Stimulated activated memory B cell treated with anti-CD40 and anti-IgM and Interleukin-4, amounts not matched to agents 10 μg/mL and 1 μg/mL and 100 μg/mL, for 72 hours (primary cell): ENCODE data around the gene INPP5D.
"Not testable (repeated sequence)": the region's sequence is repeated elsewhere in the genome, so short reads cannot be mapped to it uniquely, and the experiment has no call there.

Experiments used
- ATAC-seq: fragments of 150-1000 bp; cut with Tn5 transposase; 2 replicates; pipeline ENCODE4 v1.10.0; 2021
- H3K27ac Mint-ChIP-seq: one replicate; pipeline ENCODE4 v1.8.0; 2022; ENCODE audit warnings: mild to moderate bottlenecking, mixed read lengths
- H3K27me3 Mint-ChIP-seq: one replicate; pipeline ENCODE4 v1.8.0; 2022; ENCODE audit warnings: mixed read lengths
- H3K36me3 Mint-ChIP-seq: one replicate; pipeline ENCODE4 v1.8.0; 2022; ENCODE audit warnings: mixed read lengths
- H3K4me1 Mint-ChIP-seq: one replicate; pipeline ENCODE4 v1.8.0; 2022; ENCODE audit warnings: mixed read lengths
- H3K4me3 Mint-ChIP-seq: one replicate; pipeline ENCODE4 v1.8.0; 2022; ENCODE audit warnings: mild to moderate bottlenecking, moderate library complexity, mixed read lengths
- H3K9me3 Mint-ChIP-seq: one replicate; pipeline ENCODE4 v1.8.0; 2022; ENCODE audit warnings: mixed read lengths

Gene INPP5D

GRCh38 chr2:233153146-233153798 lies 93.1 kb downstream of the INPP5D start:
- H3K9me3 Mint-ChIP-seq: no peaks in the 10 kb centered on the region
- H3K36me3 Mint-ChIP-seq: peaks cover 86% of the 10 kb centered on the region
- H3K4me3 Mint-ChIP-seq: no peak overlapping the region
- no peaks in the 10 kb centered on the region for H3K27me3 Mint-ChIP-seq
- ATAC-seq: no peak
- H3K4me1 Mint-ChIP-seq: peaks cover 23% of the 10 kb centered on the region
- peak overlapping the region; percentile 60 for H3K27ac Mint-ChIP-seq

- Mint-ChIP-seq H3K9me3 (no peaks in the 10 kb centered on the region), H3K27me3 (no peaks in the 10 kb centered on the region), H3K27ac (peak overlapping the region; percentile 69), H3K36me3 (peaks cover 87% of the 10 kb centered on the region), H3K4me3 (no peak overlapping the region), H3K4me1 (peaks cover 18% of the 10 kb centered on the region)
- ATAC-seq: no peak
Measured at GRCh38 chr2:233156001-233156400, 95.9 kb downstream of the INPP5D start.

- H3K4me3 Mint-ChIP-seq: not testable (repeated sequence)
Measured at GRCh38 chr2:233156461-233156860, 96.3 kb downstream of the INPP5D start.

GRCh38 chr2:233161730-233162129 lies 101.6 kb downstream of the INPP5D start:
- no peak overlapping the region for H3K4me3 Mint-ChIP-seq
- ATAC-seq: no peak
- H3K27me3 Mint-ChIP-seq: no peaks in the 10 kb centered on the region
- H3K27ac Mint-ChIP-seq: no peak overlapping the region
- no peaks in the 10 kb centered on the region for H3K4me1 Mint-ChIP-seq
- H3K9me3 Mint-ChIP-seq: no peaks in the 10 kb centered on the region
- peaks cover 48% of the 10 kb centered on the region for H3K36me3 Mint-ChIP-seq

More at GRCh38 chr2:233156461-233156860, 96.3 kb downstream of the INPP5D start:
- not testable (repeated sequence) for H3K27me3 Mint-ChIP-seq, ATAC-seq, H3K9me3 Mint-ChIP-seq
- H3K36me3 Mint-ChIP-seq: peaks cover 86% of the 10 kb centered on the region
- H3K4me1 Mint-ChIP-seq: peaks cover 18% of the 10 kb centered on the region
- H3K27ac Mint-ChIP-seq: peak overlapping the region; percentile 69

GRCh38 chr2:233162770-233163169 lies 102.6 kb downstream of the INPP5D start:
- H3K4me1 Mint-ChIP-seq: no peaks in the 10 kb centered on the region
- ATAC-seq: no peak
- H3K36me3 Mint-ChIP-seq: peaks cover 43% of the 10 kb centered on the region
- no peaks in the 10 kb centered on the region for H3K9me3 Mint-ChIP-seq
- H3K4me3 Mint-ChIP-seq: no peak overlapping the region
- H3K27me3 Mint-ChIP-seq: no peaks in the 10 kb centered on the region
- no peak overlapping the region for H3K27ac Mint-ChIP-seq

- Mint-ChIP-seq H3K4me3 (no peak overlapping the region), H3K4me1 (no peaks in the 10 kb centered on the region), H3K27me3 (no peaks in the 10 kb centered on the region), H3K9me3 (no peaks in the 10 kb centered on the region), H3K27ac (no peak overlapping the region), H3K36me3 (peaks cover 35% of the 10 kb centered on the region)
- ATAC-seq: no peak
Measured at GRCh38 chr2:233163486-233164103, 103.5 kb downstream of the INPP5D start.

- Mint-ChIP-seq H3K27ac (no peak overlapping the region), H3K4me1 (peaks cover 4% of the 10 kb centered on the region), H3K9me3 (no peaks in the 10 kb centered on the region), H3K27me3 (no peaks in the 10 kb centered on the region), H3K36me3 (peaks cover 34% of the 10 kb centered on the region), H3K4me3 (no peak overlapping the region)
- no peak for ATAC-seq
Measured at GRCh38 chr2:233164128-233164635, 104.0 kb downstream of the INPP5D start.

- no peak overlapping the region for H3K27ac Mint-ChIP-seq
- peaks cover 34% of the 10 kb centered on the region for H3K36me3 Mint-ChIP-seq
- peaks cover 7% of the 10 kb centered on the region for H3K4me1 Mint-ChIP-seq
- ATAC-seq: no peak
- H3K9me3 Mint-ChIP-seq: no peaks in the 10 kb centered on the region
- H3K27me3 Mint-ChIP-seq: no peaks in the 10 kb centered on the region
- H3K4me3 Mint-ChIP-seq: no peak overlapping the region
Measured at GRCh38 chr2:233164967-233165366, 104.8 kb downstream of the INPP5D start.

GRCh38 chr2:233165543-233165894 lies 105.4 kb downstream of the INPP5D start:
- H3K4me1 Mint-ChIP-seq: peaks cover 7% of the 10 kb centered on the region
- H3K27ac Mint-ChIP-seq: no peak overlapping the region
- H3K9me3 Mint-ChIP-seq: no peaks in the 10 kb centered on the region
- no peaks in the 10 kb centered on the region for H3K27me3 Mint-ChIP-seq
- ATAC-seq: no peak
- no peak overlapping the region for H3K4me3 Mint-ChIP-seq
- peaks cover 33% of the 10 kb centered on the region for H3K36me3 Mint-ChIP-seq

GRCh38 chr2:233165895-233166661 lies 105.9 kb downstream of the INPP5D start:
- Mint-ChIP-seq H3K9me3 (no peaks in the 10 kb centered on the region), H3K27ac (no peak overlapping the region), H3K27me3 (no peaks in the 10 kb centered on the region), H3K36me3 (peaks cover 34% of the 10 kb centered on the region), H3K4me1 (peaks cover 7% of the 10 kb centered on the region), H3K4me3 (no peak overlapping the region)
- no peak for ATAC-seq

- Mint-ChIP-seq H3K27ac (no peak overlapping the region), H3K27me3 (no peaks in the 10 kb centered on the region), H3K9me3 (no peaks in the 10 kb centered on the region), H3K4me3 (no peak overlapping the region), H3K36me3 (peaks cover 40% of the 10 kb centered on the region), H3K4me1 (peaks cover 16% of the 10 kb centered on the region)
- no peak for ATAC-seq
Measured at GRCh38 chr2:233168445-233168844, 108.3 kb downstream of the INPP5D start.

- H3K9me3 Mint-ChIP-seq: no peaks in the 10 kb centered on the region
- peak overlapping the region; percentile 71 for H3K27ac Mint-ChIP-seq
- H3K36me3 Mint-ChIP-seq: peaks cover 40% of the 10 kb centered on the region
- H3K27me3 Mint-ChIP-seq: no peaks in the 10 kb centered on the region
- no peak for ATAC-seq
- no peak overlapping the region for H3K4me3 Mint-ChIP-seq
- H3K4me1 Mint-ChIP-seq: peaks cover 16% of the 10 kb centered on the region
Measured at GRCh38 chr2:233168919-233169318, 108.8 kb downstream of the INPP5D start.

- no peak for ATAC-seq
- Mint-ChIP-seq H3K27ac (peak overlapping the region; percentile 11), H3K27me3 (no peaks in the 10 kb centered on the region), H3K36me3 (peaks cover 52% of the 10 kb centered on the region), H3K4me3 (no peak overlapping the region), H3K4me1 (peaks cover 16% of the 10 kb centered on the region), H3K9me3 (no peaks in the 10 kb centered on the region)
Measured at GRCh38 chr2:233171344-233171743, 111.2 kb downstream of the INPP5D start.

- Mint-ChIP-seq H3K4me1 (peaks cover 16% of the 10 kb centered on the region), H3K27me3 (no peaks in the 10 kb centered on the region), H3K4me3 (no peak overlapping the region), H3K36me3 (peaks cover 53% of the 10 kb centered on the region), H3K9me3 (no peaks in the 10 kb centered on the region), H3K27ac (no peak overlapping the region)
- no peak for ATAC-seq
Measured at GRCh38 chr2:233173115-233173514, 113.0 kb downstream of the INPP5D start.

GRCh38 chr2:233174137-233174536 lies 114.0 kb downstream of the INPP5D start:
- Mint-ChIP-seq H3K27me3 (no peaks in the 10 kb centered on the region), H3K36me3 (peaks cover 54% of the 10 kb centered on the region), H3K9me3 (no peaks in the 10 kb centered on the region), H3K4me3 (no peak overlapping the region), H3K4me1 (peaks cover 16% of the 10 kb centered on the region), H3K27ac (no peak overlapping the region)
- ATAC-seq: no peak
